H1 (cell line): Measurements from ENCODE around the gene PMM2. TPM values are rescaled to one million over a fixed set of nuclear protein-coding genes. Genes with fewer than 3 reads are reported as not detected.

Experiments
- CTCF ChIA-PET: fragments of 300-600 bp; sonication (Branson Sonifier 250); formaldehyde crosslinking; loops from one replicate; lab custom pipeline; 2021; ENCODE audit not compliant: partially characterized antibody; lab: Charles Lee
- POLR2A ChIA-PET: fragments of 300-600 bp; sonication (Branson Sonifier 250); formaldehyde crosslinking; loops from one replicate; lab custom pipeline; 2021; ENCODE audit warnings: inconsistent platforms; ENCODE audit not compliant: partially characterized antibody; lab: Charles Lee
- DNase-seq, 2 experiments: peaks; one replicate each; pipeline versions ENCODE4 v3.0.0 to v3.0.0-alpha.2; 2010 to 2022; ENCODE audit warnings: low spot score in 2 of 2, low read depth in 1 of 2, mixed read lengths in 1 of 2
- FAIRE-seq: peaks from 2 replicates; lab custom pipeline; 2011; peaks lifted over from hg19 to GRCh38; lab: Jason Lieb, UNC
- H2AFZ ChIP-seq: 2 replicates; pipeline ENCODE4 v1.8.1; 2012; ENCODE audit warnings: low read length, inconsistent platforms
- H2AK5ac ChIP-seq: 2 replicates; pipeline ENCODE4 v1.6.1; 2013; ENCODE audit warnings: low read depth, low read length
- H2BK120ac ChIP-seq: replicated peaks from 2 replicates; pipeline ENCODE3; 2013; ENCODE audit warnings: low read depth, low read length, inconsistent platforms
- H2BK12ac ChIP-seq: 2 replicates; pipeline ENCODE4 v1.6.1; 2013; ENCODE audit warnings: low read depth, low read length
- H2BK15ac ChIP-seq: 2 replicates; pipeline ENCODE4 v1.6.1; 2013; ENCODE audit warnings: low read length
- H2BK20ac ChIP-seq: 2 replicates; pipeline ENCODE4 v1.6.1; 2013; ENCODE audit warnings: low read length
- H2BK5ac ChIP-seq: 2 replicates; pipeline ENCODE4 v1.6.1; 2013; ENCODE audit warnings: low read depth, low read length
- H3K14ac ChIP-seq: 2 replicates; pipeline ENCODE4 v1.6.1; 2013; ENCODE audit warnings: inconsistent platforms; ENCODE audit not compliant: insufficient read length
- H3K18ac ChIP-seq: 2 replicates; pipeline ENCODE4 v1.6.1; 2013; ENCODE audit warnings: low read length; ENCODE audit errors: extremely low read depth
- H3K23ac ChIP-seq: 2 replicates; pipeline ENCODE4 v1.6.1; 2013; ENCODE audit warnings: inconsistent platforms; ENCODE audit not compliant: insufficient read length
- H3K23me2 ChIP-seq: 2 replicates; pipeline ENCODE4 v1.6.1; 2013; ENCODE audit warnings: low read depth, low read length
- H3K27ac ChIP-seq: 2 replicates; pipeline ENCODE4 v1.6.1; 2011; ENCODE audit warnings: low read depth, low read length, inconsistent platforms
- H3K27me3 ChIP-seq, 4 experiments: replicated peaks in 1 of 4; 1 replicate in 1 of 4; 2 replicates in 3 of 4; pipeline versions ENCODE4 v1.6.1 to v1.8.1; 2011 to 2013; ENCODE audit warnings: low read length in 3 of 4, mild to moderate bottlenecking in 3 of 4, inconsistent platforms in 2 of 4, mixed read lengths in 2 of 4, moderate library complexity in 1 of 4; ENCODE audit not compliant: control insufficient read depth in 3 of 4, insufficient read depth in 3 of 4; ENCODE audit errors: extremely low read depth in 1 of 4
- H3K36me3 ChIP-seq, 4 experiments: 2 replicates each; pipeline versions ENCODE4 v1.6.1 to v1.8.1; 2011 to 2013; ENCODE audit warnings: mild to moderate bottlenecking in 4 of 4, low read length in 3 of 4, moderate library complexity in 2 of 4, control low read depth in 1 of 4, inconsistent platforms in 1 of 4; ENCODE audit not compliant: insufficient read depth in 4 of 4, control insufficient read depth in 2 of 4
- H3K4ac ChIP-seq: replicated peaks from 2 replicates; pipeline ENCODE3; 2013; ENCODE audit warnings: low read length, low read depth, mixed read lengths, inconsistent platforms; ENCODE audit not compliant: insufficient read length
- H3K4me1 ChIP-seq, 4 experiments: replicated peaks in 1 of 4; 1 replicate in 1 of 4; 2 replicates in 3 of 4; pipeline versions ENCODE4 v1.6.1 to v1.8.1; 2011 to 2013; ENCODE audit warnings: low read length in 3 of 4, inconsistent platforms in 2 of 4, mixed read lengths in 1 of 4; ENCODE audit not compliant: insufficient read depth in 4 of 4, control insufficient read depth in 3 of 4
- H3K4me2 ChIP-seq, 2 experiments: 2 replicates each; pipeline versions ENCODE4 v1.6.1 to v1.8.1; 2011 to 2013; ENCODE audit warnings: low read depth in 2 of 2, low read length in 2 of 2, control low read depth in 1 of 2, inconsistent platforms in 1 of 2, mild to moderate bottlenecking in 1 of 2; ENCODE audit not compliant: insufficient read depth in 1 of 2
- H3K4me3 ChIP-seq, 4 experiments: fragments of 200-600, 300-600 bp in 1 of 4; sonication (generic), shearing (Covaris generic), sonication (Bioruptor Twin) in 1 of 4; 2 replicates each; pipeline versions ENCODE4 v1.5.1 to v1.8.1; 2011 to 2016; ENCODE audit warnings: low read length in 4 of 4, low read depth in 3 of 4, control low read depth in 2 of 4, inconsistent platforms in 2 of 4, mild to moderate bottlenecking in 2 of 4, mixed read lengths in 1 of 4, moderate library complexity in 1 of 4; ENCODE audit not compliant: insufficient read depth in 2 of 4; ENCODE audit errors: extremely low read depth in 1 of 4
- H3K56ac ChIP-seq: replicated peaks from 2 replicates; pipeline ENCODE3; 2013; ENCODE audit warnings: low read depth, mild to moderate bottlenecking, mixed read lengths, low read length, inconsistent platforms; ENCODE audit not compliant: insufficient read length
- H3K79me1 ChIP-seq: 2 replicates; pipeline ENCODE4 v1.6.1; 2013; ENCODE audit warnings: low read depth, low read length, control low read depth
- H3K79me2 ChIP-seq, 2 experiments: 2 replicates each; pipeline versions ENCODE4 v1.6.1 to v1.8.1; 2012 to 2013; ENCODE audit warnings: low read length in 2 of 2, mild to moderate bottlenecking in 2 of 2, inconsistent platforms in 1 of 2; ENCODE audit not compliant: insufficient read depth in 2 of 2, control insufficient read depth in 1 of 2
- H3K9ac ChIP-seq, 4 experiments: replicated peaks in 1 of 4; 1 replicate in 1 of 4; 2 replicates in 3 of 4; pipeline versions ENCODE4 v1.6.1 to v1.8.1; 2011 to 2013; ENCODE audit warnings: low read depth in 3 of 4, low read length in 3 of 4, control low read depth in 2 of 4, mild to moderate bottlenecking in 2 of 4, moderate library complexity in 2 of 4, inconsistent platforms in 1 of 4; ENCODE audit errors: extremely low read depth in 1 of 4
- H3K9me3 ChIP-seq, 2 experiments: 2 replicates each; pipeline versions ENCODE4 v1.6.1 to v1.8.1; 2012 to 2013; ENCODE audit warnings: mild to moderate bottlenecking in 2 of 2, moderate library complexity in 2 of 2, control low read depth in 1 of 2, inconsistent platforms in 1 of 2, low read depth in 1 of 2, low read length in 1 of 2, mixed read lengths in 1 of 2; ENCODE audit not compliant: insufficient read depth in 2 of 2
- H4K20me1 ChIP-seq, 2 experiments: replicated peaks in 1 of 2; 2 replicates each; pipeline versions ENCODE3 to v1.8.1; 2011 to 2013; ENCODE audit warnings: inconsistent platforms in 2 of 2, low read length in 2 of 2, mild to moderate bottlenecking in 1 of 2; ENCODE audit not compliant: insufficient read depth in 2 of 2, control insufficient read depth in 1 of 2
- H4K5ac ChIP-seq: 2 replicates; pipeline ENCODE4 v1.6.1; 2013; ENCODE audit warnings: low read length, low read depth, mixed read lengths, inconsistent platforms; ENCODE audit not compliant: insufficient read length
- H4K8ac ChIP-seq: 2 replicates; pipeline ENCODE4 v1.8.0; 2013; ENCODE audit warnings: mild to moderate bottlenecking, moderate library complexity, low read length, inconsistent platforms; ENCODE audit not compliant: insufficient read depth; ENCODE audit errors: extremely low read depth
- H4K91ac ChIP-seq: replicated peaks from 2 replicates; pipeline ENCODE3; 2013; ENCODE audit warnings: low read length, mixed read lengths, inconsistent platforms; ENCODE audit not compliant: insufficient read length
- CBX5 ChIP-seq: fragments of 300-800, 300-1000 bp; sonication (generic); IDR thresholded peaks from 2 replicates; pipeline ENCODE4 v1.7.1; 2016; ENCODE audit warnings: antibody characterized with exemption, low read length, low read depth
- CHD1 ChIP-seq: IDR thresholded peaks from 2 replicates; pipeline ENCODE4 v1.6.1; 2012; ENCODE audit warnings: low read depth, low read length, improper control_type of control experiment
- EGR1 ChIP-seq: IDR thresholded peaks from 2 replicates; pipeline ENCODE4 v1.6.1; 2011; ENCODE audit warnings: low read depth, low read length, borderline replicate concordance
- GABPA ChIP-seq: IDR thresholded peaks from 2 replicates; pipeline ENCODE4 v1.6.1; 2011; ENCODE audit warnings: mild to moderate bottlenecking, low read length, moderate library complexity, borderline replicate concordance; ENCODE audit not compliant: insufficient read depth
- GTF2F1 ChIP-seq: IDR thresholded peaks from 2 replicates; pipeline ENCODE4 v1.6.1; 2012; ENCODE audit warnings: low read depth, low read length, improper control_type of control experiment, borderline replicate concordance
- HDAC6 ChIP-seq: IDR thresholded peaks from one replicate; pipeline ENCODE4 v1.7.1; 2012; ENCODE audit warnings: low read depth, mild to moderate bottlenecking, inconsistent platforms, low read length, moderate library complexity
- NRF1 ChIP-seq: IDR thresholded peaks from 2 replicates; pipeline ENCODE4 v1.6.1; 2011; ENCODE audit warnings: mild to moderate bottlenecking, low read depth, low read length, improper control_type of control experiment
- POU5F1 ChIP-seq: IDR thresholded peaks from 2 replicates; pipeline ENCODE4 v1.6.1; 2011; ENCODE audit warnings: low read depth, mild to moderate bottlenecking, low read length, moderate library complexity
- RFX5 ChIP-seq: IDR thresholded peaks from 2 replicates; pipeline ENCODE4 v1.6.1; 2011; ENCODE audit warnings: low read depth, low read length, improper control_type of control experiment, borderline replicate concordance
- SUZ12 ChIP-seq: fragments of 200-600 bp; sonication (generic); IDR thresholded peaks from 2 replicates; pipeline ENCODE4 v1.6.1; 2012; ENCODE audit warnings: mild to moderate bottlenecking, inconsistent platforms, low read length, moderate library complexity, mixed read lengths
- TAF1 ChIP-seq: IDR thresholded peaks from 2 replicates; pipeline ENCODE4 v1.6.1; 2011; ENCODE audit warnings: mild to moderate bottlenecking, low read depth, low read length
- WGBS, 2 experiments: shearing (Covaris generic) in 1 of 2; methylation state at CpG; one replicate each; pipeline versions ENCODE4 v1.1.6 to v1.1.7; 2013 to 2015; ENCODE audit warnings: low lambda C conversion rate in 2 of 2, mixed read lengths in 2 of 2, inconsistent platforms in 1 of 2, low coverage in 1 of 2, missing lambda C conversion rate in 1 of 2; ENCODE audit not compliant: insufficient replicate concordance in 2 of 2, insufficient coverage in 1 of 2, insufficient read length in 1 of 2; ENCODE audit errors: extremely low coverage in 1 of 2, missing lambda C conversion rate in 1 of 2; 5-methylcytosine and 5-hydroxymethylcytosine counted together
- polyA plus RNA-seq, 7 experiments: library from polyadenylated mRNA; depleted of rRNA in 3 of 7; stranded (reverse) in 5 of 7; unstranded in 2 of 7; fragments of >200 nt in 5 of 7; fragments of 200-250 nt in 2 of 7; gene quantifications; 1 replicate in 5 of 7; 2 replicates in 1 of 7; 4 replicates in 1 of 7; pipeline versions ENCODE4 v1.2.1 to v1.2.3, GENCODE V29; 2011 to 2013; ENCODE audit warnings: missing spikeins in 2 of 7, mixed read lengths in 2 of 7
- total RNA-seq: library from RNA; stranded (reverse); fragmentation: NEBNext Ultra II Directional; extraction: Animal tissue kit (Norgen Biotek cat#: 25700); gene quantifications from 2 replicates; pipeline ENCODE4 v1.2.1, GENCODE V29; 2021
- TF ChIP-seq, protein P1 (sequence below): IDR thresholded peaks from 2 replicates; pipeline ENCODE4 v1.6.1; 2011; ENCODE audit warnings: low read length, improper control_type of control experiment

Gene PMM2
- total and polyA plus RNA-seq, 2 of the 8 experiments (the other 6 are each of a cell fraction or from before 2014, with no cell fraction given): 26.2 to 49.4 TPM

DNA sequence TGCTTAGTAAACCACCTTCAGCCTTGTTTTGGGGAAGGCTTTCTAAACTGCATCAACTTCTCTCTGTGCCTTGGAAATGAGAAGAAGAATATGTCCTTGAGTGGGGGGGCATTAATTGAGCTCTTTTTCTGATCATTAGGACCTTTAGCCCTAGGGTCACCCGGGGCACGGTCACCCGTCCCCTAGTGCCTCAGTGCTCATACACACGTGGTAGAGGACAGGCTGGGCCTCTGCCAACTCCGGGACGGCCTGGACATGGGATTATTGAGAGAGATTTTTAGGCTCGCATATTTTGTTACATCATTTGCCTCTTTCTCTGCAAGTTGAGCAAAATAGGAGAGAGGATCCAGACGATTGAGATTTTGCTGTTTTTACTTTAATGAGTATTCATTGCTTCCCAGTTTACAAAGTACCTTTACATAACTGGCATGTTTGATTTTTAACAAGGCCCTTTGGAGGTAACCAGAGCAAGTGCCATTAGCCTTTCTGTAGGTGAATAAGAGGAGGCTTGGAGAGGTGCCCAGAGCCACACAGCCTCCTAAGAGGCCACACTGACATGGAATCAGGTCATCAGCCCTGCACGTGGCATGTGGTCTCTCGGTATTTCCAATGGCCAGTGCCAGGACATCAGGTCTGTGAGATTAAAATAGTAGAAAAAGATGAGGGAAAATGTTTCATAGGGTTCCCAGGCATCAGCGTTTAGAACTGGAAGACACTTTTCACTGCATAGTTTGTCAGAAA lies 11.1 kb downstream of the PMM2 start:
- no peak for FAIRE-seq
- CTCF ChIA-PET: interaction anchor here (0.7 to 1.5 kb wide), 2 partner anchors 42 to 128 kb away, joined by 3 to 4 read pairs; no protein-coding TSS in a partner anchor
- TF ChIP-seq NRF1: no peak
- no peak for TF ChIP-seq SUZ12
- no peak for TF ChIP-seq CHD1
- no peak for TF ChIP-seq CBX5
- TF ChIP-seq TAF1: no peak
- TF ChIP-seq HDAC6: no peak
- no peak for TF ChIP-seq GTF2F1
- no peak for TF ChIP-seq POU5F1
- TF ChIP-seq, protein P1, sequence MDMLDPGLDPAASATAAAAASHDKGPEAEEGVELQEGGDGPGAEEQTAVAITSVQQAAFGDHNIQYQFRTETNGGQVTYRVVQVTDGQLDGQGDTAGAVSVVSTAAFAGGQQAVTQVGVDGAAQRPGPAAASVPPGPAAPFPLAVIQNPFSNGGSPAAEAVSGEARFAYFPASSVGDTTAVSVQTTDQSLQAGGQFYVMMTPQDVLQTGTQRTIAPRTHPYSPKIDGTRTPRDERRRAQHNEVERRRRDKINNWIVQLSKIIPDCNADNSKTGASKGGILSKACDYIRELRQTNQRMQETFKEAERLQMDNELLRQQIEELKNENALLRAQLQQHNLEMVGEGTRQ: no peak
- no peak for TF ChIP-seq EGR1
- TF ChIP-seq RFX5: no peak
- no peak for TF ChIP-seq GABPA

More for the DNA sequence above, 11.1 kb downstream of the PMM2 start:
- Histone ChIP-seq H4K5ac (no peak overlapping the region), H3K23ac (no peak overlapping the region), H3K9ac (0 out of 7 replicates have a peak overlapping the region, but pooled peaks of 1 of the 4 experiments have one; percentile 21), H4K20me1 (peaks cover 0 to 5% of the 10 kb centered on the region in 2 experiments), H2BK12ac (no peak overlapping the region), H4K91ac (no peak overlapping the region), H3K4me3 (no peak overlapping the region), H3K4me1 (no peaks in the 10 kb centered on the region), H2AK5ac (no peak overlapping the region), H3K36me3 (peaks cover 39 to 86% (median 68%) of the 10 kb centered on the region in 4 experiments), H3K14ac (no peak overlapping the region), H3K27ac (no peak overlapping the region), H3K27me3 (no peaks in the 10 kb centered on the region), H3K56ac (no peak overlapping the region), H2BK5ac (no peak overlapping the region), H3K79me1 (no peaks in the 10 kb centered on the region; the same call in none of the 2 replicates), H3K23me2 (no peaks in the 10 kb centered on the region), H2BK20ac (no peak overlapping the region), H3K79me2 (no peaks in the 10 kb centered on the region; a peak in 1 of 4 replicates), H3K4ac (no peak overlapping the region), H2BK15ac (no peak overlapping the region), H3K18ac (no peak overlapping the region), H3K9me3 (no peaks in the 10 kb centered on the region), H2AFZ (no peak overlapping the region), H3K4me2 (no peak overlapping the region), H4K8ac (no peak overlapping the region), H2BK120ac (no peak overlapping the region)
- WGBS, 2 experiments: 92% methylated on average over 11 of the region's 11 CpGs; no CpG with 5 or more reads in 1 of the 2 experiments
- DNase-seq: no peak
- POLR2A ChIA-PET: interaction anchor here (1.4 to 3.7 kb wide), 4 partner anchors 8 to 20 kb away, joined by 3 to 16 read pairs (median 7); partner anchors contain the start of genes PMM2 and TMEM186
